Chondrocyte (in vitro differentiated cells): Measurements from ENCODE around the gene MBD6. TPM values are rescaled to one million over a fixed set of nuclear protein-coding genes. Genes with fewer than 3 reads are reported as not detected.

ENCODE experiments used
- DNase-seq: peaks from one replicate; pipeline ENCODE4 v3.0.0; 2021; ENCODE audit warnings: mixed read lengths, low spot score
- H3K27ac Mint-ChIP-seq: one replicate; pipeline ENCODE4 v1.8.0; 2021; ENCODE audit warnings: mild to moderate bottlenecking, moderate library complexity, mixed read lengths; ENCODE audit not compliant: unreplicated experiment
- H3K27me3 Mint-ChIP-seq: 2 replicates; pipeline ENCODE4 v1.8.0; 2021; ENCODE audit warnings: low read depth, mixed read lengths
- H3K36me3 Mint-ChIP-seq: 2 replicates; pipeline ENCODE4 v1.8.0; 2021; ENCODE audit warnings: low read depth, mixed read lengths
- H3K4me1 Mint-ChIP-seq: 2 replicates; pipeline ENCODE4 v1.8.0; 2021; ENCODE audit warnings: low read depth, mild to moderate bottlenecking, mixed read lengths
- H3K4me3 Mint-ChIP-seq: one replicate; pipeline ENCODE4 v1.8.0; 2021; ENCODE audit warnings: mild to moderate bottlenecking, moderate library complexity, mixed read lengths; ENCODE audit not compliant: unreplicated experiment
- H3K9me3 Mint-ChIP-seq: 2 replicates; pipeline ENCODE4 v1.8.0; 2021; ENCODE audit warnings: low read depth, mixed read lengths
- CTCF ChIP-seq: fragments of 200-600 bp; sonication (generic); IDR thresholded peaks from 2 replicates; pipeline ENCODE4 v1.5.0; 2021; ENCODE audit warnings: antibody characterized with exemption, mild to moderate bottlenecking, moderate library complexity
- total RNA-seq: library from RNA; stranded (reverse); gene quantifications from 3 replicates; pipeline ENCODE4 v1.2.1, GENCODE V29; 2021

Gene MBD6
- total RNA-seq, 1 donor from 2014 or later: 86.5 TPM

GRCh38 chr12:57479043-57479375, 43.6 kb upstream of the MBD6 start:
- H3K27me3 Mint-ChIP-seq: peaks cover 17% of the 10 kb centered on the region
- TF ChIP-seq CTCF: no peak
- H3K27ac Mint-ChIP-seq: no peak overlapping the region

GRCh38 chr12:57479376-57480115, 43.1 kb upstream of the MBD6 start, which contains the start of gene ARHGAP9:
Gene ARHGAP9 (minus strand): TSS chr12:57479866. CDS start chr12:57479406, 460 bp downstream.
- Mint-ChIP-seq H3K9me3 (no peaks in the 10 kb centered on the region), H3K27me3 (peaks cover 11% of the 10 kb centered on the region), H3K4me1 (peaks cover 31% of the 10 kb centered on the region), H3K4me3 (no peak within 1 kb of the TSS), H3K27ac (peak within 1 kb of the TSS; percentile 46), H3K36me3 (no peaks in the 10 kb centered on the region)
- no peak for TF ChIP-seq CTCF
- DNase-seq: no peak

More at GRCh38 chr12:57479043-57479375, 43.6 kb upstream of the MBD6 start:
- Mint-ChIP-seq H3K9me3 (no peaks in the 10 kb centered on the region), H3K36me3 (no peaks in the 10 kb centered on the region), H3K4me1 (peaks cover 31% of the 10 kb centered on the region), H3K4me3 (no peak overlapping the region)
- peak; percentile 35 for DNase-seq

GRCh38 chr12:57481671-57482070, 41.0 kb upstream of the MBD6 start:
- H3K27ac Mint-ChIP-seq: no peak overlapping the region
- H3K9me3 Mint-ChIP-seq: no peaks in the 10 kb centered on the region
- H3K36me3 Mint-ChIP-seq: no peaks in the 10 kb centered on the region
- TF ChIP-seq CTCF: no peak
- no peak overlapping the region for H3K4me3 Mint-ChIP-seq
- no peaks in the 10 kb centered on the region for H3K27me3 Mint-ChIP-seq
- no peak for DNase-seq
- peaks cover 22% of the 10 kb centered on the region for H3K4me1 Mint-ChIP-seq

GRCh38 chr12:57483466-57483865, 39.2 kb upstream of the MBD6 start:
- DNase-seq: peak; percentile 7

GRCh38 chr12:57485695-57486094, 36.9 kb upstream of the MBD6 start:
- Mint-ChIP-seq H3K27me3 (no peaks in the 10 kb centered on the region), H3K36me3 (peaks cover 14% of the 10 kb centered on the region), H3K27ac (no peak overlapping the region), H3K4me1 (peaks cover 33% of the 10 kb centered on the region), H3K4me3 (no peak overlapping the region), H3K9me3 (no peaks in the 10 kb centered on the region)
- TF ChIP-seq CTCF: no peak
- DNase-seq: no peak

More at GRCh38 chr12:57483466-57483865, 39.2 kb upstream of the MBD6 start:
- TF ChIP-seq CTCF: no peak
- H3K9me3 Mint-ChIP-seq: no peaks in the 10 kb centered on the region
- no peaks in the 10 kb centered on the region for H3K27me3 Mint-ChIP-seq
- H3K27ac Mint-ChIP-seq: peak overlapping the region; percentile 68
- H3K36me3 Mint-ChIP-seq: peaks cover 1% of the 10 kb centered on the region
- peaks cover 23% of the 10 kb centered on the region for H3K4me1 Mint-ChIP-seq
- H3K4me3 Mint-ChIP-seq: no peak overlapping the region
